ENCODE results near the gene SENP1. TPM values are rescaled to one million over a fixed set of nuclear protein-coding genes. Genes with fewer than 3 reads are reported as not detected.

Gene SENP1
- total RNA-seq, 4 donors from 2014 or later = 7.8 to 19.1 (median 16.5) TPM

DNA sequence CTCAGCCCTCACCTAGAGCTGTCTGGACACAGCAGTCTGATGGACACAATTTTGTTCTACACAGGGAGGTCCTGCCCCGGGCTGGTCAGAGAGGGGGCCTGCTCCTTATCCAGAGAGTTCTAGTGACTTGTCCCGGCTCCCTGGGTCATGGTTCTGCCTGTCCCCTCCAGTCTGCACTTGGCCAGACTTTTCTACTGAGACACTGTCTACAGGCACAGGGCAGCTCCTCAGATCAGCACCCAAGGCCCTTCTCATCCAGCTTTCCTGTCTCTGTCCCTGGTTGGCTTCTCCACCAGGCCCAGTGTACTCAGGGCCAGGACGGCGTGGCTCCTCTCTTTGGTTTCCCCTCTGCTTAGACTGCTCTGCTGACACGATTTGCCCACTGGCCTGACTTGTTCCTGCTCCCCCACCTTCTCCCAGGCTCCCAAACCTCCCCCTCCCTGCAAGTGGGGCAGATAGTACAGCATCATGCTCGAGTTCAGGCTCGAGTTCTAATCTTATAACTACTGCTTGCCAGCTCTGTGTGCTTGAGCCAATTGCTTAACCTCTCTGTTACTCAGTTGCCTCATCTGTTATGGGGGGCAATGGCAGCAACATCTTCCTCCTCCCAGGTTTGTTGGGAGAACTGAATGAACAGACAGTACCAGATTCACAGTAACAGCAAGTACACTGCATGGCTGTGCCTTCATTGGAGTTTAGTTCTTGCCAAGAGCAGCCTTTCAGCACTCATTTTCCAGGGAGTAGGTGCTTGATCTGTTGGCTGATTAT lies 79.6 kb downstream of the SENP1 start:
- H3K27ac ChIP-seq = no peak overlapping the region
- TF ChIP-seq POLR2A (IDR thresholded peaks at IDR 0.05) (no peak), CTCF (IDR thresholded peaks at IDR 0.05) (no peak)
- H3K4me1 ChIP-seq = no peaks in the 10 kb centered on the region
- no peaks in the 10 kb centered on the region for H3K36me3 ChIP-seq
- no peak overlapping the region for H3K4me3 ChIP-seq
- H3K9me3 ChIP-seq = no peaks in the 10 kb centered on the region
- DNase-seq = no peak
- WGBS, 2 donors = 58 to 74% methylated on average over 4 to 7 of the region's 7 CpGs
- intact Hi-C loops (cut with DNase I) = no loop called here
- H3K27me3 ChIP-seq = peaks cover 0 to 24% (median 0%) of the 10 kb centered on the region in 4 donors

DNA sequence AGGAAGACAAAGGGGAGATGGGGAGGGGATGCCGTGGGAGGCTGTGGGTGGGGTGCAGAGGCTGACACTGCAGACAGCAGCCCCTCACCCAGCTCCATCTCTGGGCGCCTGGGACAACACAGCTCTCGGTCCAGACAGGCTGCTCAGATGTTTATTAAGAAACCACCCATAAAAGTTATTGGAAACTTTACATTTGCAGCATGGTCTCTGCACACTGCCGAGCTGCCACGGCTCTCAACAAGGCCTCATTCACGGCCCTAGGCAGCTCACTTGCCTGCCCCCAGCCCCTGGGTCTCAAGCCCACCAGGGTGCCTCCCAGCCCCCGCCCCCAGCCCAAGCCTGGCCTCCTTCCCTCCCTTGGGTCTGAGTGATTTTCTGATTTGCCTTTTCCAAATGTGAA lies 80.6 kb downstream of the SENP1 start:
- Histone ChIP-seq H3K27me3 (peaks cover 0 to 29% (median 0%) of the 10 kb centered on the region in 4 donors), H3K4me1 (no peaks in the 10 kb centered on the region), H3K9me3 (no peaks in the 10 kb centered on the region), H3K36me3 (no peaks in the 10 kb centered on the region), H3K4me3 (no peak overlapping the region), H3K27ac (no peak overlapping the region)
- WGBS, 2 donors = 59 to 74% methylated on average over 5 to 6 of the region's 7 CpGs
- intact Hi-C loops (cut with DNase I) = no loop called here
- TF ChIP-seq POLR2A (IDR thresholded peaks at IDR 0.05) (no peak), CTCF (IDR thresholded peaks at IDR 0.05) (no peak)
- DNase-seq = no peak

- H3K9me3 ChIP-seq = no peaks in the 10 kb centered on the region
- H3K4me1 ChIP-seq = no peaks in the 10 kb centered on the region
- H3K27me3 ChIP-seq = peaks cover 0 to 31% (median 0%) of the 10 kb centered on the region in 4 donors
- no peaks in the 10 kb centered on the region for H3K36me3 ChIP-seq
- intact Hi-C loops (cut with DNase I) = no loop called here
- DNase-seq = no peak
- H3K27ac ChIP-seq = no peak overlapping the region
- TF ChIP-seq POLR2A (IDR thresholded peaks at IDR 0.05) (no peak), CTCF (IDR thresholded peaks at IDR 0.05) (no peak)
- 74 to 76% methylated on average over 6 to 9 of the region's 9 CpGs for WGBS, 2 donors
- H3K4me3 ChIP-seq = no peak overlapping the region
Measured at GRCh38 chr12:48024735-48025134, 81.1 kb downstream of the SENP1 start.

GRCh38 chr12:48023386-48023785 lies 82.5 kb downstream of the SENP1 start:
- Histone ChIP-seq H3K4me1 (no peaks in the 10 kb centered on the region), H3K4me3 (no peak overlapping the region), H3K27me3 (peaks cover 0 to 43% (median 0%) of the 10 kb centered on the region in 4 donors), H3K9me3 (no peaks in the 10 kb centered on the region), H3K36me3 (no peaks in the 10 kb centered on the region), H3K27ac (no peak overlapping the region)
- no peak for TF ChIP-seq POLR2A (IDR thresholded peaks at IDR 0.05)
- TF ChIP-seq CTCF (IDR thresholded peaks at IDR 0.05) = no peak
- WGBS, 2 donors = 49 to 58% methylated on average over 4 to 5 of the region's 5 CpGs
- intact Hi-C loops (cut with DNase I) = no loop called here
- DNase-seq = no peak

- TF ChIP-seq CTCF (IDR thresholded peaks at IDR 0.05) = no peak
- no peak for TF ChIP-seq POLR2A (IDR thresholded peaks at IDR 0.05)
- intact Hi-C loops (cut with DNase I) = no loop called here
- no peak overlapping the region for H3K4me3 ChIP-seq
- H3K9me3 ChIP-seq = no peaks in the 10 kb centered on the region
- no peak overlapping the region for H3K27ac ChIP-seq
- H3K36me3 ChIP-seq = no peaks in the 10 kb centered on the region
- no peak for DNase-seq
- peaks cover 0 to 45% (median 0%) of the 10 kb centered on the region in 4 donors for H3K27me3 ChIP-seq
- H3K4me1 ChIP-seq = no peaks in the 10 kb centered on the region
- 56 to 80% methylated on average over 3 to 6 of the region's 7 CpGs for WGBS, 2 donors
Measured at GRCh38 chr12:48022676-48023385, 83.0 kb downstream of the SENP1 start.
